Measurements from ENCODE around the gene ZNF211. TPM values are rescaled to one million over a fixed set of nuclear protein-coding genes. Genes with fewer than 3 reads are reported as not detected.

The ZNF211 gene
- total RNA-seq, 3 donors from 2014 or later: 7.9 to 16.3 (median 9.4) TPM

DNA sequence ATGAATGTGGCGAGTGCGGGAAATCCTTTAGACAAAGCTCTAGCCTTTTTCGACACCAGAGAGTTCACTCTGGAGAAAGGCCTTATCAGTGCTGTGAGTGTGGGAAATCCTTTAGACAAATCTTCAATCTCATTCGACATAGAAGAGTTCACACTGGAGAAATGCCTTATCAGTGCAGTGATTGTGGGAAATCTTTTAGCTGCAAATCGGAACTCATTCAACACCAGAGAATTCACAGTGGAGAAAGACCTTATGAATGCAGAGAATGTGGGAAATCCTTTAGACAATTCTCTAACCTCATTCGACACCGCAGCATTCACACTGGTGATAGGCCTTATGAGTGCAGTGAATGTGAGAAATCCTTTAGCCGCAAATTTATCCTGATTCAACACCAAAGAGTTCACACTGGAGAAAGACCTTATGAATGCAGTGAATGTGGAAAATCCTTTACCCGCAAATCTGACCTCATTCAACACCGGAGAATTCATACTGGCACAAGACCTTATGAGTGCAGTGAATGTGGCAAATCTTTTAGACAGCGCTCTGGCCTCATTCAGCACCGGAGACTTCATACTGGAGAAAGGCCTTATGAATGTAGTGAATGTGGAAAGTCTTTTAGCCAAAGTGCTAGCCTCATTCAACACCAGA is 54.5 kb downstream of the ZNF211 start:
- intact Hi-C loops (cut with DNase I, micrococcal nuclease): no loop called here
- H3K36me3 ChIP-seq (ENCODE audit: low read depth): peaks cover 12% of the 10 kb centered on the region

DNA sequence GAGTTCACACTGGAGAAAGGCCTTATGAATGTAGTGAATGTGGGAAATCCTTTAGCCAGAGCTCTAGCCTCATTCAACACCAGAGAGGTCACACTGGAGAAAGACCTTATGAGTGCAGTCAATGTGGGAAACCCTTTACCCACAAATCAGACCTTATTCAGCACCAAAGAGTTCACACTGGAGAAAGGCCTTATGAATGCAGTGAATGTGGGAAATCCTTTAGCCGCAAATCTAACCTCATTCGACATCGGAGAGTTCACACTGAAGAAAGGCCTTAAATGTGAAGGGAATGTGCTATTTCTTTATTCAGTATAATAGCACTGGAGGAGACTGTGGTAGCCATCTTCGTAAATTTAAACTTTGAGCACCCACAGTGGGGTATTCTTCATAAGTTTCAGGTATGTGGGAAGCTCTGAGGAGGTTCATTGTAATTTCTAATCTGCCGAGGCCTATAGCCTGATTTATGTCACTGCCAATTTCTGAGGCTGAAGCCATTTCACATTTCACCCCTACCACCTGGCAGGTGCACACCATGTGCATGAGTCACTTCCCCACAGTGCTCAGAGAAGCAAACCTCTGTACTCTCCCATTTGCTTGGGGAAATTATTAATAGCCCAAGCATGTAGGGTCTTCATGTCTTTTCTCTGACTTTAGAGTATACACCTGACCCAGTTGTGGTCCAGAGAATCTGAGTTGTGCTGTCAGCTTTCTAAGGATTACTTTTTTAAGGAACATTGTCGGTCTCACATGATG is 55.2 kb downstream of the ZNF211 start:
- DNase-seq: no peak
- H3K9me3 ChIP-seq: peaks cover 99% of the 10 kb centered on the region
- H3K4me1 ChIP-seq (ENCODE audit: low read depth): no peaks in the 10 kb centered on the region
- TF ChIP-seq, protein P1, sequence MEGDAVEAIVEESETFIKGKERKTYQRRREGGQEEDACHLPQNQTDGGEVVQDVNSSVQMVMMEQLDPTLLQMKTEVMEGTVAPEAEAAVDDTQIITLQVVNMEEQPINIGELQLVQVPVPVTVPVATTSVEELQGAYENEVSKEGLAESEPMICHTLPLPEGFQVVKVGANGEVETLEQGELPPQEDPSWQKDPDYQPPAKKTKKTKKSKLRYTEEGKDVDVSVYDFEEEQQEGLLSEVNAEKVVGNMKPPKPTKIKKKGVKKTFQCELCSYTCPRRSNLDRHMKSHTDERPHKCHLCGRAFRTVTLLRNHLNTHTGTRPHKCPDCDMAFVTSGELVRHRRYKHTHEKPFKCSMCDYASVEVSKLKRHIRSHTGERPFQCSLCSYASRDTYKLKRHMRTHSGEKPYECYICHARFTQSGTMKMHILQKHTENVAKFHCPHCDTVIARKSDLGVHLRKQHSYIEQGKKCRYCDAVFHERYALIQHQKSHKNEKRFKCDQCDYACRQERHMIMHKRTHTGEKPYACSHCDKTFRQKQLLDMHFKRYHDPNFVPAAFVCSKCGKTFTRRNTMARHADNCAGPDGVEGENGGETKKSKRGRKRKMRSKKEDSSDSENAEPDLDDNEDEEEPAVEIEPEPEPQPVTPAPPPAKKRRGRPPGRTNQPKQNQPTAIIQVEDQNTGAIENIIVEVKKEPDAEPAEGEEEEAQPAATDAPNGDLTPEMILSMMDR (IDR thresholded peaks at IDR 0.05): no peak
- no peak for ATAC-seq
- peaks cover 12% of the 10 kb centered on the region for H3K36me3 ChIP-seq (ENCODE audit: low read depth)
- H3K4me3 ChIP-seq: no peak overlapping the region
- intact Hi-C loops (cut with DNase I, micrococcal nuclease): no loop called here

More for the DNA sequence above, 54.5 kb downstream of the ZNF211 start:
- ATAC-seq (no peak), DNase-seq (no peak)
- TF ChIP-seq, protein P1 (IDR thresholded peaks at IDR 0.05): no peak
- H3K9me3 ChIP-seq: peaks cover 99% of the 10 kb centered on the region
- peaks cover 7% of the 10 kb centered on the region for H3K4me1 ChIP-seq (ENCODE audit: low read depth)
- H3K4me3 ChIP-seq: no peak overlapping the region

DNA sequence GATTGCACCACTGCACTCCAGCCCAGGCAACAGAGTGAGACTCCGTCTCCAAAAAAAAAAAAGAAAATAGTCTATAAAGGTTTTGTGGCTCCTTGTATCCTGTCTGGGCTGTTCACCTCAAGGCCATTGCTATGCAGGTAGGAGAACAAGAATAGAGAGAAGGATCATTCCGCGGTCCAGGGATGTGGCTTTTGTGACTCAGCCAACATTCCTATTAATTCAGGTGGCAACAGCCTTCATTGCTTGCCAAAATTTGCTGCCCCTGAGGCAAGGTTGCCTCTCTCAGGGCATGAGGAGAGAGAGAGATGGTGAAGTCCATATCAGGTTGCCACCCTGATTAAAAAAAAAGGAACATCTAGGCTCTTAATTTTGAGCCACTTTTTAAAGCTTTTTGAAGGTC is 56.8 kb downstream of the ZNF211 start:
- TF ChIP-seq, protein P1 (IDR thresholded peaks at IDR 0.05): no peak
- Histone ChIP-seq H3K4me3 (no peak overlapping the region), H3K36me3 (ENCODE audit: low read depth) (peaks cover 12% of the 10 kb centered on the region), H3K4me1 (ENCODE audit: low read depth) (no peaks in the 10 kb centered on the region), H3K9me3 (peaks cover 99% of the 10 kb centered on the region)
- DNase-seq (no peak), ATAC-seq (no peak)
- intact Hi-C loops (cut with DNase I, micrococcal nuclease): no loop called here

Other genes starting within 250 kb of the ZNF211 start
- 10 to 100 TPM in 2 of 3 donors, 1 to 10 TPM in 1; 8.3 to 23.2 (median 10.3) TPM for gene ZNF548, start 243.3 kb upstream of the ZNF211 start, total RNA-seq
- gene ZNF17, start 222.0 kb upstream of the ZNF211 start, total RNA-seq: 10 to 100 TPM in 2 of 3 donors, 1 to 10 TPM in 1; 8.3 to 13.4 (median 11.0) TPM
- gene ZNF749, start 197.8 kb upstream of the ZNF211 start, total RNA-seq: 1 to 10 TPM; 4.7 to 8.7 (median 8.0) TPM
- gene VN1R1, start 176.0 kb upstream of the ZNF211 start, total RNA-seq: 1 to 10 TPM in 1 of 3 donors, not detected in 2; 2.2 TPM
- 1 to 10 TPM; 2.9 to 10.0 (median 5.9) TPM for gene ZNF772, start 155.6 kb upstream of the ZNF211 start, total RNA-seq
- gene ZNF419, start 145.4 kb upstream of the ZNF211 start, total RNA-seq: 1 to 10 TPM; 3.9 to 8.4 (median 5.2) TPM
- gene ZNF773, start 133.2 kb upstream of the ZNF211 start, total RNA-seq: 1 to 10 TPM; 5.7 to 6.9 (median 6.9) TPM
- 1 to 10 TPM; 2.3 to 6.3 (median 3.7) TPM for gene ZNF549, start 105.8 kb upstream of the ZNF211 start, total RNA-seq
- gene ZNF550, start 73.3 kb upstream of the ZNF211 start, total RNA-seq: 1 to 10 TPM; 3.0 to 7.0 (median 4.5) TPM
- 1 to 10 TPM; 2.0 to 5.0 (median 2.9) TPM for gene ZNF416, start 54.3 kb upstream of the ZNF211 start, total RNA-seq
- gene ZIK1, start 49.0 kb upstream of the ZNF211 start, total RNA-seq: 1 to 10 TPM; 1.2 to 6.2 (median 1.3) TPM
- 1 to 10 TPM; 1.7 to 3.1 (median 2.3) TPM for gene ZNF530, start 33.3 kb upstream of the ZNF211 start, total RNA-seq
- 10 to 100 TPM in 1 of 3 donors, 1 to 10 TPM in 2; 9.0 to 20.0 (median 9.2) TPM for gene ZNF134, start 18.9 kb upstream of the ZNF211 start, total RNA-seq
- gene ZSCAN4, start 35.8 kb downstream of the ZNF211 start, total RNA-seq: under 1 TPM in 1 of 3 donors, not detected in 2; 0.16 TPM
- gene ZNF551, start 48.8 kb downstream of the ZNF211 start, total RNA-seq: 1 to 10 TPM; 4.7 to 5.2 (median 4.9) TPM
- 10 to 100 TPM in 1 of 3 donors, 1 to 10 TPM in 1, under 1 TPM in 1; 0.72 to 13.7 (median 1.5) TPM for gene ZNF154, start 76.0 kb downstream of the ZNF211 start, total RNA-seq
- 1 to 10 TPM; 2.6 to 9.2 (median 2.9) TPM for gene ZNF671, start 94.5 kb downstream of the ZNF211 start, total RNA-seq
- 10 to 100 TPM; 10.4 to 16.5 (median 14.5) TPM for gene ZNF776, start 113.6 kb downstream of the ZNF211 start, total RNA-seq
- 10 to 100 TPM; 16.4 to 25.2 (median 20.4) TPM for gene ZNF586, start 136.5 kb downstream of the ZNF211 start, total RNA-seq
- 10 to 100 TPM; 18.7 to 33.1 (median 27.9) TPM for gene ZNF552, start 181.7 kb downstream of the ZNF211 start, total RNA-seq
- gene ZNF587B, start 197.1 kb downstream of the ZNF211 start, total RNA-seq: 10 to 100 TPM; 13.9 to 21.1 (median 18.3) TPM
- 10 to 100 TPM; 51.9 to 80.7 (median 61.0) TPM for gene ZNF587, start 216.7 kb downstream of the ZNF211 start, total RNA-seq